ENCODE data around the gene POM121.
"Not testable (repeated sequence)": the region's sequence is repeated elsewhere in the genome, so short reads cannot be mapped to it uniquely, and the experiment has no call there.

GRCh38 chr7:72980382-72980781, 55.5 kb downstream of the POM121 start:
- not testable (repeated sequence) for TF ChIP-seq POLR2A (IDR thresholded peaks at IDR 0.05; ENCODE audit: low read depth, low read length); POLR2AphosphoS5 (IDR thresholded peaks at IDR 0.05; ENCODE audit: low read depth, low read length); TAF1 (IDR thresholded peaks at IDR 0.05; ENCODE audit: borderline replicate concordance, low read depth, low read length)

Data from GM12892 (cell line).